ENCODE results near the gene ASB1.

The ASB1 gene

DNA sequence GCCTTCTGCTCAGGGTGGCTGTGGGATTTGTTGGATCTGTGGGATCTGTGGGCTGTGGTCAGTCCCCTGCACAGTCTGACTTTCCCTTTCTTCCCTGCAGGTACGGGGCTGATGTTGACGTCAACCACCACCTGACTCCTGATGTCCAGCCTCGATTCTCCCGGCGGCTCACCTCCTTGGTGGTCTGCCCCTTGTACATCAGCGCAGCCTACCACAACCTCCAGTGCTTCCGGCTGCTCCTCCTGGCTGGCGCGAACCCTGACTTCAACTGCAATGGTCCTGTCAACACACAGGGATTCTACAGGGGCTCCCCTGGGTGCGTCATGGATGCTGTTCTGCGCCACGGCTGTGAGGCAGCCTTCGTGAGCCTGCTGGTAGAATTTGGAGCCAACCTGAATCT, 17.5 kb downstream of the ASB1 start:
- DNase-seq (ENCODE audit: low spot score): no peak

DNA sequence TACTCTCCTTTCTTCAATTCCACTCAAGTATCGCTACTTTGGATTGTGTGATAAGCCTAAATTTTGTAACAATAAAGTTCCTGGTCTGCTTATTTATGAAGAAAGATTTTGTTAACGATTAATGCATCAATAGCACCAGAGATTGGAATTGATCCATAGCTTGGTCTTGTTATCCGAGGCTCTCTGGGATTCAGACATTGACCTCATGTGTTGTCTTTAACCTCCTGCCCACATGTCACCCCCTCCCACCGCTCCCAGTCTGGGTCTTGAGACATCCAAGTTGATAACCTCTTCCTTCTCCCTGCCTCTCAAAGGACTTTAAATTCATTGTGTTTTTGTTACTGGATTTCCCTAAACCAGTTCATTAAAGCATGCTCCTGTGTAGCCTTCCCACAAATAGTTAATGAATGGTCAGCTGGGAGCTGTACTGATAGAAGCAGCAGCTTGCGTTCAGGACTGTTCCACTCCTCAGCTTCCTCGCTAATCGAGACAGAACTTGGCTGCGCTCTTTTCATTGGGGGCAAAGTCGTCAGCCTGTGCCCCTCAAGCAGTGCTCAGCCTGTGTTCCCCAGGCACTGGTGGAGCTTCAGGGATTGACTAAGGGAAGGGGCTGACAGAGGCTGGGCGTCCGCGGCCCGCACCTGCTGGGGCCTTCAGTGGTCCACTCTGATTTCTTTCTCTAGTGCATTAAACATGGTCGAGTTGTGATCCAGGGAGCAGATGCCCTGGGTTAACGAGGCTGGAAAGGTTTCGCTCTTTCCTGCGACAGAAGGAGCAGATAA, 18.9 kb downstream of the ASB1 start:
- DNase-seq (ENCODE audit: low spot score): no peak

- DNase-seq (ENCODE audit: low spot score): no peak
Observed at GRCh38 chr2:238446371-238446770, 19.6 kb downstream of the ASB1 start.

DNA sequence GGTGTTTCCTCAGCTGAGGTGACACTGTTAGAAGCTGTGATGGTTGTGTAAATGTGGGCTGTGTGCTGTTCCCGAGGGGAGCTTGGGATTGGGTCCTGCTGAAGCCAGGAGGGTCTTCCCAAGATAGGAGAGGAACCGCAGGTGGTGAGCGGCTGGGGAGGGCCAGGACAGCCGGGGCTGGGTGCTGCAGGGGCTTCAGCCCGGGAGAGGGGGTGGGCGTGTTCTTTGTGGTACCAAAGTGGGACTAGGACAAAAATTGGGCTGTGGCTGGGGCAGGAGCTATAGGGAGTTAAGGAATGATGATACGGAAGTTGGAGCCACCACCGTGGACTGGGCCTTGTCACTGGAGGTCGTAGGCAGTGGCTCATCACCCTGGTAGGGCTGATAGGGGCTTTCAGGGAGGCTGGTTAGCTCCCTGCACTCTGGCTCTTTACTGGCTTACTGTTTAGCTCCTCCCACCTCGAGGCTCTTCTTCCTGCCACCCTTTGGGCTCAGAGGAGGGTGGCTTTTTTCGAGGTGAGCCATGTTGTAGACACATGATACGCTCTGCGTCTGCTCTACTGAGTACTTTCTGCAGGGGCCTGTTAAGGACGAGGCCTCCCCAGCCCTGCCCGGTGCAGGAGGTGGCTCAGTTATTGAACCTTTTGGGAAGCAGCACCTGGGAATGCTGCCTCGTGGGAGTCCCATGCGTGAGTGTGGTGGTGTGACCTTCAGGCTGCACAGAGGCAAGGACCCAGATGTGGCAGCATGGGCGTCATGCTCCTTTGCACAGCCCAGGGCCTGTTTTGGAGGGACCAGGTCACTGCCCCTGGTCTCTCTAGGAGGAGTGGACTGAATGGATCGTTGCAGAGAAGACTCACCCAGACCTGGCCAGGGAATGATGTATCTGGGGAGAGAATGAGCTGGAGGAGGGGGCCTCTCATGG, 21.6 kb downstream of the ASB1 start:
- DNase-seq (ENCODE audit: low spot score): no peak

DNA sequence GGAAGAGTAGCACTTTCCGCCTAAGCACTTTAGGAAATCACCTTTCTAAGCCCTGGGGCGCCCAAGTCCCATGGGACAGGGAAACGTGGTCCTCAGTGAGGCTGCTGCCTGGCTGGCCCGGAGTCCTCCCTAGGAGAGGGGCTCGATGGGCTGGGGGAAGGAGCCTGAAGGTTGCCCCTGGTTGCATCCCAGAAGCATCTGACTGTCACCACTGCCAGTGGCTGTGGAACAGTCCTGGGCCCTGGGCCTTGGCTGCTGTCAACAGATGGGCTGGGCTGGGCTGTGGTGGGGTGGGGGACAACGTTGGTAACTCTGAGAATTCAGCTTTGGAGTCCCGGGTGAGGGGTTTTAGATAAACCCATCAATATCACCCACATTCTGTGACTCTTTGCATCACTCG, 22.5 kb downstream of the ASB1 start:
- DNase-seq (ENCODE audit: low spot score): no peak

- no peak for DNase-seq (ENCODE audit: low spot score)
Observed at GRCh38 chr2:238449909-238450417, 23.2 kb downstream of the ASB1 start.

DNA sequence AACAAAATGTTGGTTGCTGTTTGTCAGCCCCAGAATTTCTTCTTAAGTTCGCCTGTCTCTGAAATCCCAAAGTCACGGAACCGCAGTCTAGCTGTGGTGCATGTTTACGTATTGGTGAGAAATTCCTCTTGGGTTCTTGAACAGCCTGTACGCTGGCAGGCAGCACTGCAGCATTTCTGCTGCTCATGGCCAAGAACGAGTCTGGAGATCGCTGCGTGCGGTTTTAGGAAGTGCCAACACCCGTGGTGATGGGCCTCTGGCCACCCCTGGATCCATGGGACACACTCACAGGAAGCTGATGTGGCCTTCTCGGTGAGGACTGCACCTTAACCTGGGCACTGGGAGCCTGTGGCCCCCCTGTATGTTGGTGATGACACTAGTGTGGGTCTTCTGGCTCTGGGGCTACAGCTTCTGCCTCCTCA, 23.7 kb downstream of the ASB1 start:
- no peak for DNase-seq (ENCODE audit: low spot score)

DNA sequence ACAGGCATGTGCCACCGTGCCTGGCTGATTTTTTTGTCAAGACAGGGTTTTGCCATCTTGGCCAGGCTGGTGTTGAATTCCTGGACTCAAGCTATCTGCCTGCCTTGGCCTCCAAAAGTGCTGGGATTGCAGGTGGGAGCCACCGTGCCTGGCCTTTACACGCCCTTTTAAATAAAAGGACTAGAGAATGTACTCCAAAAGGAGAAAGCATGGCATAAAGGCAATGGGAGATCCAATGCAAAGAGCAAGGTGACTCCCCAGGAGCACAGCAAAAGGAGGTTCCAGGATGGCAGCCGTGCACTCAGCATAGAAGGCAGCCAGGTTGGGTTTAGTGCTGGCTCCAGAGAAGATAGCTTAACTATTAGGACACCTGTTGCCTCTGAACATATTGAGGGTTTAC, 27.1 kb downstream of the ASB1 start:
- DNase-seq (ENCODE audit: low spot score): no peak

DNA sequence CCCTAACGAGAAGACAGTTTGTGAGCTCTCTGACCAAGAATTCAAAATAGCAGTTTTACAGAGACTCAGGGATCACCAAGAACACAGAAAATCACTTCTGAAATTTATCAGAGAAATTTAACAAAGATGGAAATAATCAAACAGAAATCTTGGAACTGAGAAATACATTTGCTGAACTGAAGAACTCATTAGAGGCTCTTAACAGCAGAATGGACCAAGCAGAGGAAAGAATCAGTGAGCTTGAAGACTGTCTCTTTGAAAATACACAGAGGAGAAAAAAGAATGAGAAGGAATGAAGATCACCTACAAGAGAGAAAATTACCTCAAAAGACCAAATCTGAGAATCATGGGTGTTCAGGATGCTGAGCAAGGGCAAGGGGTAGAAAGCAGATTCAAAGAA, 29.7 kb downstream of the ASB1 start:
- no peak for DNase-seq (ENCODE audit: low spot score)

DNA sequence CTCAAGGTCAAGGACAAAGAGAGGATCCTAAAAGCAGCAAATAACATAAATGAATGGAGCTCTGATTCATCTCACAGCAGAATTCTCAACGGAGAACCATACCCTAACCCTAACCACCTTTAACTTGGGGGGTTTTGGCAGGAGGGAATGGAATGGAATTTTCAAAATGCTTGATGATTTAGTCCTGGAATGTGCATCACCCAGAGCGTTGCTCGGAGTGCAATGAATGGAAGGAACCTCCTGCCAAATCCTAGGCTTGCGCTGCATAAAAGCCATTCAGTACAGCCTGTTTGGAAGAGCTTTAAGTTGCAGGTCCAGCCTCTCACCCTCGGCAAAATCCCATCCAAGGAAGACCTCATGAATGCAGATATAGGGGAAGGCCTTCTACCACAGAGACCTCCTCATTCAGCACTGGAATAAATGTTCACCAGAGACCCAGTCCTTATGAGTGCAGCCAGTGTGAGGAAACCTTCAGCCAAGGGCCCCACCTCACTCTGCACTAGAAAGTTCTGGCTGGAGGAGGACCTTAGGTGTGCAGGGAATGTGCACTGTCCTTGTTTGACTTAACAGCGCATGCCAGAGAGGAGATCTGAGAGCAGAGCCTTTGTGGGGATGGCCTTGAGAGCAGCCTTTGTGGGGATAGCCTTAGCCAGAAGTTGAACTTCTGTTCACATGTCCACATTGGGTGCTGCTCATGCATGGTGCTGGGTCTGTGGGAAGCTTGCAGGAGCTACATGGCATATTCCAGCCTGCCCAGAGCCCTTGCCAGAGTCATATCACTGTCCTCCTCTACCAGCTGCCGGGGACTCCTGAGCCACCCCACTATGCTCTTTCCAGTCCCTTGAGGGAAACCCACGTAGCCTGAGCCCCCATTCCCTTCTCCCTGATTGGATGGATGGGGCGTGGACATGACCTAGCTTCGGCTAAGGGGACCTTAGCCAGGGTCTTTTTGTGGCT, 30.5 kb downstream of the ASB1 start:
- no peak for DNase-seq (ENCODE audit: low spot score)

DNA sequence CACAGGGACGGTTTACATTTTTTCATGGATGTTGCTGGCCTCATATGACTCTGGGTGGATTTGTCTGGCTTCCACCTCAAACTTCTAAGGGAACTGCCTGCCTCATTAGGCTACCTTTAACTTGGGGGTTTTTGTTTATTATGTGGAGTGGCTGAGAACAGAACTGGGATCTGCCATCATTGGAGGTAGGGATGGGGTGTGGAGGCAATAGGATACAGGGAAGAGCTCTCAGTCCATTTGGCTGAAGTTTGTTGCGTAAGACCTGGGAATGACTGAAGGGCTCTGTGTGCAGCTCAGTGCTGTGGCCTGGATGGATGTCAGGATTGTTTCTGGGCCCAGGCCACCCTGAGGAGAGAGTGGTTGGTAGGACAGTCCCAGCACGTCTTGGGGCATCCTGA, 31.2 kb downstream of the ASB1 start:
- no peak for DNase-seq (ENCODE audit: low spot score)

GRCh38 chr2:238458651-238459050, 31.9 kb downstream of the ASB1 start:
- DNase-seq (ENCODE audit: low spot score): no peak

GRCh38 chr2:238459081-238459629, 32.4 kb downstream of the ASB1 start:
- DNase-seq (ENCODE audit: low spot score): no peak

DNA sequence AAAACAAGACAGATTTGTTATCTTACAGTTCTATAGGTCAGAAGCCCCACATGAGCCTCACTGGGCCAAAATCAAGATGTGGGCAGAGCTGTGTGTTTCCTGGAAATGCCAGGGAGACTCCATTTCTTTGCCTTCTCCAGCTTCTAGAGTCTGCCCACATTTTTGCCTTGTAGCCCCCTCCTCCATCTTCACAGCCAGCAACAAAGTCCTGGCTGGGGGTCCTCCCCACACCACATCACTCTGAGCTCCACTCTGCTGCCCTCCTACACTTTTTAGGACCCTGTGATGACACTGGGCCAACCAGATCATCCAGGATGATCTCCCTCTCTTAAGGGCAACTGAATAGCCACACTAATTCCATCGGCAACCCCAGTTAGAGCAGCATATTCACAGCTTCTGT, 34.3 kb downstream of the ASB1 start:
- no peak for DNase-seq (ENCODE audit: low spot score)

GRCh38 chr2:238461491-238461890, 34.8 kb downstream of the ASB1 start:
- DNase-seq (ENCODE audit: low spot score): no peak

GRCh38 chr2:238461916-238462315, 35.2 kb downstream of the ASB1 start:
- no peak for DNase-seq (ENCODE audit: low spot score)

DNA sequence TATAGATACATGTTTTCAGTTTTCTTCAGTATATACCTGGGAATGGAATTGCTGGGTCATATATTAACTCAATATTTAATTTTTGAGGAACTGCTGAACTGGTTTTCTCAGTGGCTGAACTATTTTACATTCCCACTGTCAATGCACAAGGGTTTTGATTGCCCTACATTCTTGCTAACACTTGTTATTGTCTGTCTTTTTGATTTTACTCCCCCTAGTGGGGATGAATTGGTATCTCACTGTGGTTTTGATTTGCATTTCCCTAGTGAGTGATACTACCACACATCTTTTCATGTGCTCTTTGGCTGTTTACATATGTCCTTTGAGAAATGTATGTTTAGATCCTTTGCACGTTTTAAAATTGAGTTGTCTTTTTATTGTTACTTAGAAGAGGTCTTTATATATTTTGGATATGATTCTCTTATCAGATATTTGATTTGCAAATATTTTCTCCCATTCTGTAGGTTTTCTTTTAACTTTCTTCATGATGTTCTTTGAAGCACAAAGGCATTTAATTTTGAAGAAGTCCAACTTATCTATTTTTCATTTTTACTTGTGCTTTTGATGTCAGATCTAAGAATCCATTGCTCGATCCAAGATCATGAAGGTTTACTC, 36.2 kb downstream of the ASB1 start:
- peak; percentile 74 for DNase-seq (ENCODE audit: low spot score)

DNA sequence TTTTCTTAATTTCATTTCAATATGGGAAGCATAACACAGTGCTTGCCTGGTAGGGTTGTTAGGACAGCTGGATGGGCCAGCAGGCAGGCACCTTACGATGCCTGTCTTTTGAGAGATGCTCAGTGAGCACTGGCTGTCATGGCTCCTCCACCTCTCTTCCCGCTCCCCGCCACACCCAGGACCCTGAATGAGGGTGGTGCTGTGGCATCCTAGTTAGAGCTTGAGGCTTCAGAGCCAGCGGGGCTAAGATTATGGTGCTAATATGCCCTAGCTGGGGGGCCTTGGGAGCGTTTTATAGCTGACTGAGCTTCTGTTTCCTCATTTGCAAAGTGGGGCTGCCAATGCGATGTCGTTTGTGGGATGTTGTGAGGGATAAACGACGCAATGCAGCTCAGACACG, 37.7 kb downstream of the ASB1 start:
- no peak for DNase-seq (ENCODE audit: low spot score)

GRCh38 chr2:238465487-238466242, 38.9 kb downstream of the ASB1 start:
- no peak for DNase-seq (ENCODE audit: low spot score)

DNA sequence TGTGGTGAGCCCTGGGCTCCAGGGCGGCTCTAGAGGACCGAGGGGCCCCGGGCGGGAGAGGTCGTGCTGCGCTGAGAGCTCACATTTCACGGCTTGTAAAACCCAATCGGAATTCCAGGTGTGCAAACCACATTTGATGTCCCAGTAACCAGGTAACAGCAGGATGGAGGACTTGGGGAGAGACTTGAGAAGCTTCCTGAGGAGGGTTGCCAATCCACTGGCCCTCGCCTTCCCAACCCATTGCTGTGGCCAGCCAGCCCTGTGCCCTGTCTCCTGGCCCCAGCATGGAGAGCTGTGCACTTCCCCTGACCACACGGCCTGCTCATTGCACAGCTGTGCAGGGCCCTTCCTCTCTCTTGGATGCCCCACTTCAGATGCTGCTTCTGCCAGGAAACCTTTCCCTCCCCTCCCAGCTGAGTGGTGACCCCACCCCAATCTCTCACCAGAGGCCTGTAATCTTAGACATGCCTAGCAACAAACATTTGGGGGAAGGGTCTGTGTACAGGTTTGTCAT, 39.6 kb downstream of the ASB1 start:
- no peak for DNase-seq (ENCODE audit: low spot score)
